ENCODE measurements around the gene PLTP.

GRCh38 chr20:45867819-45868176 is 44.2 kb downstream of the PLTP start:
- TF ChIP-seq POLR2A (IDR thresholded peaks at IDR 0.05), result no peak
- TF ChIP-seq, protein P1, sequence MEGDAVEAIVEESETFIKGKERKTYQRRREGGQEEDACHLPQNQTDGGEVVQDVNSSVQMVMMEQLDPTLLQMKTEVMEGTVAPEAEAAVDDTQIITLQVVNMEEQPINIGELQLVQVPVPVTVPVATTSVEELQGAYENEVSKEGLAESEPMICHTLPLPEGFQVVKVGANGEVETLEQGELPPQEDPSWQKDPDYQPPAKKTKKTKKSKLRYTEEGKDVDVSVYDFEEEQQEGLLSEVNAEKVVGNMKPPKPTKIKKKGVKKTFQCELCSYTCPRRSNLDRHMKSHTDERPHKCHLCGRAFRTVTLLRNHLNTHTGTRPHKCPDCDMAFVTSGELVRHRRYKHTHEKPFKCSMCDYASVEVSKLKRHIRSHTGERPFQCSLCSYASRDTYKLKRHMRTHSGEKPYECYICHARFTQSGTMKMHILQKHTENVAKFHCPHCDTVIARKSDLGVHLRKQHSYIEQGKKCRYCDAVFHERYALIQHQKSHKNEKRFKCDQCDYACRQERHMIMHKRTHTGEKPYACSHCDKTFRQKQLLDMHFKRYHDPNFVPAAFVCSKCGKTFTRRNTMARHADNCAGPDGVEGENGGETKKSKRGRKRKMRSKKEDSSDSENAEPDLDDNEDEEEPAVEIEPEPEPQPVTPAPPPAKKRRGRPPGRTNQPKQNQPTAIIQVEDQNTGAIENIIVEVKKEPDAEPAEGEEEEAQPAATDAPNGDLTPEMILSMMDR (IDR thresholded peaks at IDR 0.05), result no peak

Measured in heart left ventricle (tissue), 13 donors.